DMS53 treated with DMSO at 0.1 percent for 48 hours (cell line): ENCODE results near the gene GNG13.
"Not testable (repeated sequence)": the region's sequence is repeated elsewhere in the genome, so short reads cannot be mapped to it uniquely, and the experiment has no call there.

Experiments used
- DNase-seq: peaks from one replicate; lab custom pipeline; 2025; ENCODE audit not compliant: unreplicated experiment; lab: John Stamatoyannopoulos, UW

GNG13 gene

DNA sequence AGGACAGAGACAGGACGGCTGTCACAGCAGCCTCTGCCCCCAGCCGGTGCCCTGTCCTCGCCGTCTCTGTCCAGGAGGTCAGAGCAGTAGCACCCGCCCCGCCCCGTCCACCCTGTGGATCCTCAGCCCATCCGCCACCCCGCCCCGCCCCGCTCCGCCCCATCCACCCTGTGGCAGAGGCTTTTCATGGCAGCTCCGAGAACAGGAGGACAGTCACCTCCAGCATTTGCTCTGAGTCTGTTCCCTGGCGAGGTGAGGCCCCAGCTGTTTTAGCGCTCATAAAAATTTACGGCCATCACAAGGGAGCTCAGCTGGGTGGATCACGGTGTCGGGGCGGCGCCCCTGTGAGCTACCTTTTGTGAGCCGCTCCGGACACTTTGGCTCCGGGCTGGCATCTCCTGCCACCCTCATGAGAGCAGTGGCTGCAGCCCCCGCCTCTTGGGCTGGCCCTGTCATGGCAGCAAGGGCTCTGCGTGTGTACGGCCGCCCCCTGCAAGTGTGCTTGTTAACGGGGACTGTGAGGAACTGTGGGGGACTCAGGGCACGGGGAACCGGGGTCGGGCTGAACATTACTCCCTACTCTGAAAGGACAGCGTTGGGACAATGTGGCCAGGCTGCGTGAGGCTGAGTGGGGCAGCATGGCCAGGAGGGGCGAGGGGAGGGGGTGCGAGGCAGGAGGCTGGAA lies 32.3 kb upstream of the GNG13 start:
- no peak for DNase-seq

DNA sequence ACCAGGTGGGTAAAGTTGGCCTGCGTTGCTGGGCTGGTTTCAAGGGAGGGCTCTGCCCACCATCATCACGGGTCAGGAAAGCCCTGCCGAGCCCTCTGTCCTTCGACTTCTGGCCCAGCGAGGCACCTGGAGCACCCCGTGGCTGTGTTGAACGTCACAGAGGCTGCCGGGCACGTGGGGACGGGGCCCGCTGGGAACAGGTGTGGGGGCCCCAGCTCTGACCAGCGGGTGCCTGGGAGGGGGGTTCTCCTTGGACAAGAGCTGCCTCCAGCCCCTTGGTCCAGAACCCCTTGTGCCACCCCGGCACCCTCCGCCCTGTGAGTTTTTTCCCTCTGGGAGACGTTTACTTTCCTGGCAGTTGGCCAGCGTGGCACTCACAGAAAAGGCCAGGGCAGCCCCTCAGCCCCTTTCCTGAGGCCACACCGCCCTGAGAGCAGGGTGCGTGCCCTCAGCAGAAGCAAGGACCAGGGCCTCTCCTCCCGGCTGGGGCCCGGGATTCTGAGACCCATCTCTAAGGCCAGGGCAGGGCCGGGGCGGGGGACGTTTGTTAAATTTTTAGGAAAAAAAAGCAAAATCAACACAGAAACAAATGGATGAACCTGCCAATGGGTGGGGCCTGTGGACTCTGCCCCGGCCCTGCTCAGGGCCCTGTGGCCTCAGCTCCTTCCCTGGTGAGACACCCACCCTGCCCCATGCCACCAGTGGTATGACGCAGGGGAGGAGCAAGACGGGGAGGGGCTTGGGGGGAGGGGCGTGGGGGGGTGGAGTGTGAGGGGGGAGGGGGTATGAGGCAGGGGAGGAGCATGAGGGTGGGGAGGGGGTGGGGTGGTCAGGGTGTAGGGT lies 31.3 kb upstream of the GNG13 start:
- DNase-seq, result no peak

DNA sequence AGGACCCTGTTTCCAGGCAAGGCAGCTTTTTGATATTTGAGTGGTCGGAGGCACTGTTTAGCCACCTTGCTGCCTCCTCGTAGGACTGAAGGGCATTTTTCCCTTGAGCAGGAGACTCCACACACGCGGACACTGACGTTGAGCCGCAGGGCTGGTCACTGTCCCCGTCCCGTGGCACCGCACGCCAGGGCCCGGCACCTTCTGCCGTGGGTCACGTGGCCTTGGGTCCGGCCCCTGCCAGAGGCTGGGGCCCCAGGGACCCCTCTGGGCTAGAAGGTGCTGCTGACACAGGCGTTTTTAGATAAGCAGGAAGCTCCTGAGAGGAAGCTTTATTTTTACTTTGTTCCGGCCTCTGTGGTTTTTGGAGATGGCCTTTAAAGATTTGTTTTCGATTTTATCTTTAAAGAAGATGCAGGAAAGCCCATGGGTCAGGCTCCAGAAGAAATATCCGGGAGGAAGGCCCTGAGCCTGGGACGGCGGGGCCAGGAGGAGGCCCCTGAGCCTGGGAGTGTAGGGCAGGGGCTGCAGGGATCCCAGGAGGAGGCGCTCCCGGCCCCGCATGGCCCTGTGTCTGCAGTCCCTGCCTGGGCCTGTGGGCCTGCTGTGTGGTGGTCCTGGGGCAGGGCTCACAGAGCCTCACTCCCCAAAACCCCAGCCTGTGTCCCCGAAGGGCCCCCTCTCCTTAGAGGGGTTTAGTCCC lies 30.5 kb upstream of the GNG13 start:
- DNase-seq, result no peak

DNA sequence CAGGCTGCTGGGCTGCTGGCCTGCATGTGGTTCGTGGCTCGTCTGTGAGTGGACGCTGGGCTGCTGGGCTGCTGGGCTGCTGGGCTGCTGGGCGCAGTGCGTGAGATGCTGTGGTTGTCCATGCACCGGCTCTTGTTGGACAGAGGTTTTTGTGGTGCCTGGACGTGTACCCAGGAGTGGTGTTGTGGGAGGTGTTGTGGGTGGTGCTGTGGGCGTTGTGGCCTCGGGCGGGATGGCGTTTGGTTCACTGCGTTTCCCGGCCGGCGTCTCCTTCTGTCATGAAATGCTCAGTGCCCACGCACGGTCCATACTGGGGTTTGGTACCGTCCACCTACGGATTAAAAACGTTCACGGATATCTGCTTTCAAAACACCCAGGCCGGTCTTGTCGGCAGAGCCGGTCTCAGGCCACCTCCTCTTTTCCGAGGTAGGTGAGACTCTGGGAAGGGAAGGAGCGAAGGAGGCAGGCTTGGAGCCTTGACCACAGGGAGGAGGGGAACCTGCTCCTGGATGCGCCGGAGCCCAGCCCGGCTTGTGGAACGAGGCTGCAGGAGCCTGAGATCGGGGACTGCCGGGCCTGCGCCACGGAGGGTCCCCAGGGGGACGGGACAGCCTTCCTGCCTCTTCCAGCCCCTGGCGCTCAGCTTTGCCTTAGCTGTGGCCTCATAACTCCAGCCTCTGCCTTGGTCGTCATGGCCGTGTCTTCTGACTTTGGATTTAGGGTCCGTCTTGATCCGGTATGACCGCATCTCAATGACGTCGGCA lies 29.8 kb upstream of the GNG13 start:
- DNase-seq, result no peak

DNA sequence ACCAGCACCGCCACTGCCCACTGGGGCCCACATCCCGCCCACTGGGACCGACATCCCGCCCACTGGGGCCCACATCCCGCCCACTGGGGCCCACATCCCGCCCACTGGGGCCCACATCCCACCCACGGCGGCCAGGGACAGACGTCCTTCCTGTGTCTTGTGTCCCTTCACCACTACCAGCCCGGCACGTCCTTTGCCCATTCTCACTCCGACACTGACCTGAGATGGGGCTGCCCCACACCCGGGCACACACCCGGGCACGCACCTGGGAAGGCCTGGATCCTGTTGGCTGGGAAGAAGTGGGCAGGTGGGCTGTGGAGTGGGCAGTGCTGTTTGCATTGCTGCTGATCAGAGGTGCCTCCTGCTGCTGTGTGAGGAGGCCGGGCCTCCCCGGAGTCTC lies 28.4 kb upstream of the GNG13 start:
- no peak for DNase-seq

DNA sequence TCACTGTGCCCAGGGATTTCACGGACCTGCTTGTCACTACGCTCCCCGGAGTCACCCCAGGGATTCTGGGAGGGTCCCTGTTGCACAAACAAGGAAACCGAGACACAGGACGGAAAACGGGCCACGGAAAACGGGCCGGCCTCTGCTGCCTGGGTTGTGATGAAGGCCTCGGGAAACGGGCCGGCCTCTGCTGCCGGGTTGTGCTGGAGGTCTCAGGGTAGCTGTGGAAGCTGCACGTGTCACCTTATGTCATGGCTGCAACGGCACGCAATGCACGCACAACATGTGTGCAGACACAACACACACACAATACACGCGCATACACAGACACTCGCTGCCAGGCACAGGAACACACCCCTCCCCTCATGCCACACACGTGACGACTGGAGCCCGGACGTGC lies 27.0 kb upstream of the GNG13 start:
- DNase-seq, result no peak

DNA sequence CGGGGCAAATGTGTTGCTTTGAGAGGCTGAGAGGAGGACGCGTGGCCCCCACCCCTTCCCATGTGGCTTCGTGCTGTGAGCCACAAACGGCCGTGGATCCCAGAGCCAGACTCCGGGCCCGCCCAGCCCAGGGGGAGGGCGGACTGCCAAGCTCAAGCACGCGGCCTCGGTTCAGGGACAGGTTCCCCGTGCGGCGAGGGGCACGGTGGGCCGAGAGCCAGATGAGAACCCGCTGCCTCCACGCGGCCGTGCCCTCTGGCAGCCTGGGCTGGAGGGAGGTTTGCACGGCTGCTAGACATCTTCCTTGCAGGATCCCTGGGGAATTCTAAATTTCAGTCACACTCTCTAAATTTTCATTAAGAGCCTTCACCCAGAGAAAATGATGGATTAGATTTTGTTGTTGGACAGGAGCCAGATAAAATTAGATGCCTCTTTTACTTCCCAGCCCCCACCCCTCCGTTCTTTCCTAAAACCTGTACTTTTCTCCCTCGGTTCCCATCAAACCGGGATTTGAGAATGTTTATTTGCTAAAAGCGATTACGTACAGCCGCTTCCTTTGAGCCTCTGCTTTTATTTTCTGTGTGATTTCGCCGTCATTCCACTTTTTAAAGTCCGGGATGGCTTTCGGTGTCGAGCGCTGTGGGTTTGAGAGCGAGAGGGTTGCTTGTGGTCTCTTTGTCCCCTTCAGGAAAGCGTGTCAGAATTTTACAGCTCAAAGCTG lies 25.0 kb upstream of the GNG13 start:
- DNase-seq, result no peak

DNA sequence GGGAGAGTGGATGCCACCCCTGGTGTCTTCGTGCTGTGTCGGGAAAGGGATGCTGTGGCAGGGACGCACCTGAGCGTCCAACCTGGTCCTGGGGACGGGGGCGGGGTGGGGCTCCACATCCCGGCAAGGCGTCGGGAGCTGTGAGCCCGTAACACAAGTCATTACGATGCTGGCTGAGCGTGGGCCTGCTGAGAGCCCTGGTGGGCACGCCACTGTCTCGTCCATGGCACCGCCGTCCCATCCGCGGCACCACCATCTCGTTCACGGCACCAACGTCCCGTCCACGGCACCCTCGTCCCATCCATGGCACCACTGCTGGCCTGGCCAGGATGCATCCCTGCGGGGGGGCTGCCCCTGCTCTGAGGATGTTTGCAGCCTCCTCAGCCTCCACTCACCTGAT lies 24.1 kb upstream of the GNG13 start:
- no peak for DNase-seq

DNA sequence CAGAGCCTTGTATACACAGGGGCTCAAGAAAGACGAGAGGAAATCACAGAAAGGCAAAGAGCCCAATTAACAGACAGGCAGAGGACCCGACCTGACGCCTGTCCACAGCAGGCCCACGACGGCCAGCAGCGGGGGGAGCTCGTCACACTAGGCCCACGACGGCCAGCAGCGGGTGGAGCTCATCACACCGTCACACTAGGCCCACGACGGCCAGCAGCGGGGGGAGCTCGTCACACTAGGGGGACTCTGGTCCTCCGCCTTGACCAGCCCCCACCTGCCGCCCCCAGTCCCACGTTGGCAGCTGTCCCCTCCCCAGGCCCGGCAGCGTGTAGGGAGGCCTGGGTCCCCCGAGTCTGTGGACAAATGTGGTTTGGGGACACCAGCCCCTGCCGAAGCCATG lies 23.7 kb upstream of the GNG13 start:
- no peak for DNase-seq

DNA sequence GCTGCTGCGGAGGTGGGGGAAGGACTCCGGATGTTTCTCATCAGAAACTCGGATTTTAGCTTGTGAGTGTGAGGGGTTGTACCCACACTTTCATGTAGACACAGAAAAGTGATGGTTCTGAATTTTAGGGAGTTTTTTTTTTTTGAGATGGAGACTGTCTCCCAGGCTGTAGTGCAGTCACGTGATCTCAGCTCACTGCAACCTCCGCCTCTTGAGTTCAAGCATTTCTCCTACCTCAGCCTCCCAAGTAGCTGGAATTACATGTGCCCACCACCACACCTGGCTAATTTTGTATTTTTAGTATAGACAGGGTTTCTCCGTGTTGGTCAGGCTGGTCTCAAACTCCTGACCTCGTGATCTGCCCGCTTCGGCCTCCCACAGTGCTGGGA lies 22.4 kb upstream of the GNG13 start:
- DNase-seq, result no peak

DNA sequence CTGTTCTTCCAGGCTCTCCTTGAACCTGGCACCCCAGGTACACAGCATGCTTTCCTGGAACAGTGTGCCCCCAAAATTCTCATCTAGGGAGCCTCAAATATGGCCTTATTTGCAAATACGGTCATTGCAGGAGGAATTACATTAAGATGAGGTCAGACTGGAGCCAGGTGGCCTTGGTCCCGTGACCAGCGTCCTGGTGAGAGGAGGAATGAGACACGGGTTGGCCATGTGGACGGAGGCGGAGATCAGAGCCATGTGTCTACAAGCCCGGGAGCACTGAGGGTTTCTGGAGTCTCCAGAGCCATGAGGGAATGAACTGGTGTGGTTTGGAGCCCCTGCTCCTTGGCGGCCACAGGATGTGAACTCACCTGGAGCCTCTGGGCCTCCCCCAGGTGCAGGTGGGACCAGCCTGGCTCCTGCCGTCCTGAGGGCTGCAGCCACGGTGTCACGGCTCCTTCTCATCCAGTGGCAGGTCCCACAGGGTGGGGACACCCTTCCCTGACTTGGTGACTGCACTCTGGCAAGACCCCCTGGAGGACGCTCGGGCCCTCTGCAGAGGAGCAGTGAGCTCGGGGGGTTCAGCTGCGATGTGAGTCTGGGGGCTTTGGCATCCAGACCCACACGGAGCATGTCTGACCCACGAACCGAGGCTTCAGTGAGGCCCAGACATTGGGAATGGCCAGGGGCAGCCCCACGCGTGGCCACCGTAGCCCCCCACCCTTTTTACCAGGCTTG lies 21.8 kb upstream of the GNG13 start:
- DNase-seq, result no peak

DNA sequence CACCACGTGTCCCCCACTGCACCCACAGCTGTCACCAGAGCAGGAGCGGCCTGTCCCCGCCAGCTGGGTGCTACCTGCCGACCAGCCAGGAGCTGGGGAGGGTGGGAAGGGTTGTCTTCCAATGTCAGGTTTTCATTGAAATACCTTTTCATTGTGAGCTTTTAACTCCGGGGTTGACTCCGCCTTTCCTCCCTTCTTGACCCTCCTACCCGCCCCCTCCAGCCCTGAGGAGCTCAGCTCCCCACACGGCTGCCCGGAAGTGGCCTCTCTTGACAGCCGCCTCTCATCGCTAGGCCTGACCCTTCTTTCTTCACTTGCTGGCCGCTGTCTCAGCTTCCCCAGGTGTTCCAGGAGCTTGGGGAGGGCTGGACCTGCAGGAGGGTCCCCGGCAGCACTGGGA lies 21.2 kb upstream of the GNG13 start:
- DNase-seq, result no peak

DNA sequence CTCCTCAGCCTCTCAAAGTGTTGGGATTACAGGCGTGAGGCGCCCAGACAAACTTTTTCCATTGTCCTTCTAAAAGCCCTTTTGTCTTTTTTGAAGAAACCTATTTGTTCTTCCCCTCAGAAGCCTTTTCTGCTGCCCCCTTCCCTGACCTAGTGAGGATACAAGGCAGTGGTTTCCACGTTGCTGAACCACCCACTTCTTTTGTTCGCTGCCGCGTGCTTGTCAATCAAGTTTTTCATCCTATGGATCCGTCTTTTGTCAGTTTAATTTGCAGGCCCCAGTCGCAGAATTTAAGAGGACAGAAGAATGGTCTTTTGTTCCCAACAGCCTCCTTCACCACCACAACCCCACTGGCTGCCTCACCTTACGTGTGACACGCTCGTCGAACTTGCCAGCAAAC lies 20.2 kb upstream of the GNG13 start:
- no peak for DNase-seq

DNA sequence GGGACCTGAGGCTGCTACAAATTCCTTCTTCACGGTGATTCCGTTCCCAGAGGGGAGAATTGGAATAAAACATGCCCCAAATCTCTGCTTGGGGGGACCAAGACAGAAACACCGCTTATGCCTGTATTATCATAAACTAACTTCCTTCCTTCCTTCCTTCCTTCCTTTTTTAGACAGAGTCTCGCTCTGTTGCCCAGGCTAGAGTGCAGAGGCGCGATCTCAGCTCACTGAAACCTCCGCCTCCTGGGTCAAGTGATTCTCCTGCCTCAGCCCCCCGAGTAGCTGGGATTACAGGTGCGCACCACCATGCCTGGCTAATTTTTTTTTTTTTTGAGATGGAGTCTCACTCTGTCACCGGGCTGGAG lies 19.5 kb upstream of the GNG13 start:
- not testable (repeated sequence) for DNase-seq

DNA sequence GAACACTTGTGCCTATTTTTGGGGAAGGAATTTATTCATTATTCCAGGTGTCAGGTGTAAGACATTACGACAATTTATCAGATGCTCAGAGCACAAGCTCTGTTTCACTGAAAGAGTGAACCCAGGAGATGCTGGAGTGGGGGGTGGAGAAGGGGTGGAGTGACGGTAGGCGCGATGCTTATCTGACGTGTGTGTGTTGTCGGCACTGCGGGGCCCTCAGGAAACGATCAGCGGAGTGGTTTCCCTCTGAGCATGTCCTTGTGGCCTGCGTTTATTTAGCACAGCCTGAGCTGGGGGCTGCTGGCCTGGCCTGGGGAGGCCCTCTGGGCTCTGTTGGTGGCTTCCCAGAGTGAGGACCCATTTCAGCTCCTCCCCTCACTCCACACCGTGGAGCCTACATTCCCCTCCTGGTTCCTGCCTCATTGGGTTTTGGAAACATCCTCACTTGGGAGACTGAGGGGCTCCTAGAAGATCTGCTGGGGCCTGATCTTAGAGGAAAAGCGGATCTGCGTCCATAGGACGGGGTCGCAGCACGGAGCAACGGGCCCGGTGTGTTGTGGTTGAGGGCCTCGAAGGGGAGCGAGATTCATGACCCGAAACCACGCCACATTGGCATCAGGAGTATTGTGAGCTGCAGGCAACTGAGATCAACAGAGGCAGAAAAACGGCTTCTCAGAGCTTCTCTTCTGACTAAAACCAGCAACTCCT lies 19.0 kb upstream of the GNG13 start:
- no peak for DNase-seq

DNA sequence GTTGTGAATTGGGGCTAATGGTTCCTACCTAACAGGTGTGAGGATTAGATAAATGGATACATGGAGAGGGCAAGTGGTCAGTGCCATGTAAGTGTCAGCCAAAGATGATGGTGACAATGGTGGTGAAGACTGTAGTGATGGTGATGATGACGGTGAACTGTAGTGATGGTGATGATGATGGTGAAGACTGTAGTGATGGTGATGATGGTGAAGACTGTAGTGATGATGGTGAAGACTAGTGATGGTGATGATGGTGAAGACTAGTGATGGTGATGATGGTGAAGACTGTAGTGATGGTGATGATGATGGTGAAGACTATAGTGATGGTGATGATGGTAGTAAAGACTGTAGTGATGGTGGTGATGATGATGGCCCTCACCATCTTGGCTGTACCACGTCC lies 18.1 kb upstream of the GNG13 start:
- no peak for DNase-seq

DNA sequence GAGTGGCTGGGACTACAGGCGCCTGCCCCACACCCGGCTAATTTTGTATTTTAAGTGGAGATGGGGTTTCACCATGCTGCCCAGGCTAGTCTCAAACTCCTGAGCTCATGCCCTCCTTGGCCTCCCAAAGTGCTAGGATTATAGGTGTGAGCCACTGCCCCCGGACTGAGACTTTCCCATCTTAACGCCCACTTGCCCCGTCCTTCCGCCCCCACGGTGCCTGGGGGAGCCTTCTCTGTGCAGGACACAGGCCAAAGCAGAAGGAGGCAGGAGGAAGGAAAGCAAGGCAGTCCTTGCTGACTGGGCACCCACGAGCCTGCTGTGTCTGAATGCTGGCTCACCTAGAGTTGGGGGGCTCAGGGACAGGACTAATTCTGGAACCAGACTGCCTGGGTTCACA lies 17.6 kb upstream of the GNG13 start:
- DNase-seq, result no peak

DNA sequence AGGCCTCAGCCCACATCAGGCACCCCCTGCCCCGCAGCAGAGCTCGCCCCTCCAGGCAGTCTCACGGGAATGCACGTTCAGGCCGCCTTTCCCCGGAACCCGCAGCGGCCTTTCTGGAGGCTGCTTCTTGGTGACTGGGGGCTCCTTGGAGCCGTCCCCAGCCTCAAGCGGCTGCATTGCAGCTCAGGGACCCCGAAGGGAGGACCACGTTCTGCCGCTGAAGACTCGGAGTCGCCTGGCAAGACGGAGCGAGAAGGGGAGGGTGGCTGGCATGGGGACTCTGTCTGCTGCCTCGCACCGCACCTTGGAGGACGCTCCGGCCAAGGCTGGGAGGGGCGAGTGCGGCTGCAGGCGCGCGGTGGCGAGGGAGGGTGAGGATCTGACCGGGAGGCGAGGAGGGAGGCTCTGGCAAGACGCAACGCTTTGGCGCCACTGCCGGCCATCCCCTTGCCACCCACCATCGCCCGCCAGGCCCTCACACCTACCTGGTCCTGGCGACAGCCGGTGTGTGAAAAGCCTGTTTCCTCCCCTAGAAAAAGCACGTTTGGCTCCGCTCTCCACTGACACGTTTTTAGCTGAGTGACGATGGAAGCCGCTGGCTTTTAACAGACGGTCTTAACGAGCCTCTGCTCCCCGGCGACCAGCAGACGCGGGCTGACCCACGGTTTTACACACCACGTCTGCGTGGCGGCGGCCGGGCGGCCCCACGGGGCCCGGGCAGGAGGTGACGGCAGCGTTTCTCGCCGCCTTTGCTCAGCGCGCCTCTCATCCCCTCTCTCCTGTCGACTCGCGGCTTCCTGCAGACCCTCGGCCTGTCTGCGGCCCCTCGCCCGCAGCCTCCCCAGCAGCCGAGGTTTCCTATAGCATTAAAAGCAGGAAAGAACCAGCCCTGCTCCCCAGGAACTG lies 16.7 kb upstream of the GNG13 start:
- DNase-seq, result no peak

DNA sequence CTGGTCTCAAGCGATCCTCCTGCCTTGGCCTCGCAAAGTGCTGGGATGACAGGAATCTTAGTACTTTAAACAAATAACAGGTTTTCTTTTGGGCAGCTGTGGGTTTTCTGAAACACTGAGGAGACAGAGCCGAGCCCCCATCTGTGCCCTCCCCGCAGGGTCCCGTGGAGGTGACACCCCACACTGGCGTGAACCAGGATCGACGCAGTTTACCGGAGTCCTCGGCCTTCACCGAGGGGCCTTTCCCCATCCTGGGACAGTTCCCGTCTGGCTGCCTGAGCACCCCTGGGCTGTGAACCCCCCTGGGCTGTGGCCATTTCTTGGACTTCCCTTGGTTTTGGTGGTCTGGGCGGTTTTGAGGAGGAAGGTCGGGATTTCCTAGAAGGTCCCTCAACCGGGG lies 15.3 kb upstream of the GNG13 start:
- DNase-seq, result no peak
